ENCODE data around the gene PLA2G4C. TPM values are rescaled to one million over a fixed set of nuclear protein-coding genes. Genes with fewer than 3 reads are reported as not detected.

PLA2G4C gene
- polyA plus RNA-seq, 2 of the 4 experiments (the other 2 are of a cell fraction): 1.4 to 2.1 TPM

DNA sequence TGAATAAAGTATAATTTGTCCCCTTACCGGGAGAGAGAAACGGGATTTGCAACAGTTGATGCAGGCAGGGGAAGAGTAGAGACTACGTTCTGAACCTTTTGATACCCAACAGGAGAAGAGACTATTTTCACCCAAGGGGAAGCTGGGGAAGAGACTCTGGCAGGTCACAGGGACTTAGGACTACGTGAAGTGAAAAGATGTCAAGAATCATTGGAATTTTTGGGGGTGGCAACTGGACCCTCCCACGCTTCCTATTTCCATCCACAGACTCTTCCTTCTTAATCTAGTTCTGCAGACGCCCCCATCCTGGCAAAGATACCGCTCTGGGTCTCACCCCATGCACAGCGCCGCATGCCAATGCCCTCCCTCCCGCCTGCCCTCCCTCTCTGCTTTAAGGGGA is 80.5 kb downstream of the PLA2G4C start:
- Histone ChIP-seq H3K9me3 (peaks cover 8% of the 10 kb centered on the region; the same call in 1 of the 3 replicates), H3K4me1 (no peaks in the 10 kb centered on the region), H3K4me3 (no peak overlapping the region), H3K4me2 (no peak overlapping the region), H3K27ac (no peak overlapping the region)
- ATAC-seq: no peak; a peak in 1 of 6 replicates
- no peak for DNase-seq (ENCODE audit: low read depth in 1 of 2, low spot score in 1 of 2)
- TF ChIP-seq SMC3 (IDR thresholded peaks at IDR 0.05) (no peak), RNF2 (IDR thresholded peaks at IDR 0.05; ENCODE audit: borderline replicate concordance, low read depth) (no peak), PHF8 (IDR thresholded peaks at IDR 0.05; ENCODE audit: borderline replicate concordance, low read depth) (no peak), RFX5 (IDR thresholded peaks at IDR 0.05) (no peak)
- WGBS (ENCODE audit: missing lambda C conversion rate): 45% methylated on average over 10 of the region's 10 CpGs
- CTCF ChIA-PET: interaction anchor here (0.9 to 1.2 kb wide), 4 partner anchors 11 to 68 kb away, joined by 3 to 4 read pairs (median 3); no protein-coding TSS in a partner anchor
- no peak for FAIRE-seq
- POLR2A ChIA-PET: no interaction called here

DNA sequence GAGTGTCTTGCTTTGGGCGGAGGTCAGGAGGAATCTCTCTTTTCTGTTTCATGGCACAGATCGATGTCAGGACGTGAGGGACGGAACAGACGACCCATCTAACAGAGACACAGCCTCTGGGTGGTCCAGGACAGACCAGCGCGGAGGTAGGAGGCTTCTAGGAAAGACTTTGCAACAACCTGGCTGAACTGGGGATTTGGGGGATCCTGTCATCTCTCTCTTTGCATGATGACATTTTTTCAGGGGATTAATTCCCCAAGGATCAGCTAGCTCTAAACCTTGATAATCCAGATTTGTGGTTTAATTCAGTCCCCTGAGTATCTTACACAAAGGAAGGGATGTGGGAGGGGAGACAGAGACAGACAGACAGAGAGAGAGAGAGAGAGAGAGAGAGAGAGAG is 81.2 kb downstream of the PLA2G4C start:
- no peak overlapping the region for H3K4me3 ChIP-seq
- CTCF ChIA-PET: interaction anchor here (0.9 to 1.2 kb wide), 4 partner anchors 11 to 67 kb away, joined by 3 to 4 read pairs (median 3); no protein-coding TSS in a partner anchor
- FAIRE-seq (no peak), ATAC-seq (no peak), DNase-seq (ENCODE audit: low read depth in 1 of 2, low spot score in 1 of 2) (no peak)
- 12% methylated on average over 7 of the region's 7 CpGs for WGBS (ENCODE audit: missing lambda C conversion rate)
- TF ChIP-seq ZNF302 (CRISPR knock-in tag; IDR thresholded peaks at IDR 0.05): no peak
- TF ChIP-seq HDAC2 (IDR thresholded peaks at IDR 0.05): no peak
- no peak for TF ChIP-seq PHF8 (IDR thresholded peaks at IDR 0.05; ENCODE audit: borderline replicate concordance, low read depth)
- TF ChIP-seq SMC3 (IDR thresholded peaks at IDR 0.05): no peak
- TF ChIP-seq RAD21 (conservative IDR thresholded peaks at IDR 0.05 in 1 of 2, IDR thresholded peaks at IDR 0.05 in 1 of 2): no peak
- TF ChIP-seq TFCP2L1 (CRISPR knock-in tag; IDR thresholded peaks at IDR 0.05): no peak
- TF ChIP-seq, protein P1, sequence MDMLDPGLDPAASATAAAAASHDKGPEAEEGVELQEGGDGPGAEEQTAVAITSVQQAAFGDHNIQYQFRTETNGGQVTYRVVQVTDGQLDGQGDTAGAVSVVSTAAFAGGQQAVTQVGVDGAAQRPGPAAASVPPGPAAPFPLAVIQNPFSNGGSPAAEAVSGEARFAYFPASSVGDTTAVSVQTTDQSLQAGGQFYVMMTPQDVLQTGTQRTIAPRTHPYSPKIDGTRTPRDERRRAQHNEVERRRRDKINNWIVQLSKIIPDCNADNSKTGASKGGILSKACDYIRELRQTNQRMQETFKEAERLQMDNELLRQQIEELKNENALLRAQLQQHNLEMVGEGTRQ (IDR thresholded peaks at IDR 0.05): no peak
- no peak for TF ChIP-seq KDM5A (IDR thresholded peaks at IDR 0.05)
- TF ChIP-seq JUN (IDR thresholded peaks at IDR 0.05): no peak
- TF ChIP-seq, protein P2, sequence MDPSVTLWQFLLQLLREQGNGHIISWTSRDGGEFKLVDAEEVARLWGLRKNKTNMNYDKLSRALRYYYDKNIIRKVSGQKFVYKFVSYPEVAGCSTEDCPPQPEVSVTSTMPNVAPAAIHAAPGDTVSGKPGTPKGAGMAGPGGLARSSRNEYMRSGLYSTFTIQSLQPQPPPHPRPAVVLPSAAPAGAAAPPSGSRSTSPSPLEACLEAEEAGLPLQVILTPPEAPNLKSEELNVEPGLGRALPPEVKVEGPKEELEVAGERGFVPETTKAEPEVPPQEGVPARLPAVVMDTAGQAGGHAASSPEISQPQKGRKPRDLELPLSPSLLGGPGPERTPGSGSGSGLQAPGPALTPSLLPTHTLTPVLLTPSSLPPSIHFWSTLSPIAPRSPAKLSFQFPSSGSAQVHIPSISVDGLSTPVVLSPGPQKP (IDR thresholded peaks at IDR 0.05; ENCODE audit: low read depth, low read length): no peak
- no peak for TF ChIP-seq FOSL2 (IDR thresholded peaks at IDR 0.05)
- no peak for TF ChIP-seq FOSL2 (CRISPR knock-in tag; IDR thresholded peaks at IDR 0.05)
- H3K9me3 ChIP-seq: peaks cover 8% of the 10 kb centered on the region; the same call in 1 of the 3 replicates
- no peak overlapping the region for H3K27ac ChIP-seq
- no peak overlapping the region for H3K4me2 ChIP-seq
- POLR2A ChIA-PET: no interaction called here
- H3K4me1 ChIP-seq: no peaks in the 10 kb centered on the region

DNA sequence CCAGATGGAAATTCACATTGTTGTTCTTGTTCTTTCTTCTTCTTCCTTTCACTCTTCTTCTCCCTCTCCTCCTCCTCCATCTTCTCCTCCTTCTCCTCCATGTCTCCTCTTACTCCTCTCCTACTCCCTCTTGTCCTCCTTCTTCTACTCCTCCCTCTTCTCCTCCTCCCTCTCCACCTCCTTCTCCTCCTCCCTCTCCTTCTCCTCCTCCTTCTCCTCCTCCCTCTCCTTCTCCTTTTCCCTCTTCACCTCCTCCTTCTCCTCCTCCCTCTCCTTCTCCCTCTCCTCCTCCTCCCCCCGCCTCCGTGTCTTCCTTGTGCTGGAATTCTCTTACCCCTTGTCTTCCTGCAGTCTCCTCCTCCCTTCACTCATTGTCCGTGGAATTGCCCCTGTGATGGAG is 85.1 kb downstream of the PLA2G4C start:
- Histone ChIP-seq H3K4me2 (no peak overlapping the region), H3K4me3 (no peak overlapping the region), H3K27ac (no peak overlapping the region), H3K4me1 (no peaks in the 10 kb centered on the region), H3K9me3 (peaks cover 8% of the 10 kb centered on the region; the same call in 1 of the 3 replicates)
- DNase-seq (ENCODE audit: low read depth in 1 of 2, low spot score in 1 of 2) (no peak), ATAC-seq (no peak), FAIRE-seq (no peak)
- 14% methylated on average over 3 of the region's 3 CpGs for WGBS (ENCODE audit: missing lambda C conversion rate)
- TF ChIP-seq NR3C1 (IDR thresholded peaks at IDR 0.05): no peak
- TF ChIP-seq, protein P3, sequence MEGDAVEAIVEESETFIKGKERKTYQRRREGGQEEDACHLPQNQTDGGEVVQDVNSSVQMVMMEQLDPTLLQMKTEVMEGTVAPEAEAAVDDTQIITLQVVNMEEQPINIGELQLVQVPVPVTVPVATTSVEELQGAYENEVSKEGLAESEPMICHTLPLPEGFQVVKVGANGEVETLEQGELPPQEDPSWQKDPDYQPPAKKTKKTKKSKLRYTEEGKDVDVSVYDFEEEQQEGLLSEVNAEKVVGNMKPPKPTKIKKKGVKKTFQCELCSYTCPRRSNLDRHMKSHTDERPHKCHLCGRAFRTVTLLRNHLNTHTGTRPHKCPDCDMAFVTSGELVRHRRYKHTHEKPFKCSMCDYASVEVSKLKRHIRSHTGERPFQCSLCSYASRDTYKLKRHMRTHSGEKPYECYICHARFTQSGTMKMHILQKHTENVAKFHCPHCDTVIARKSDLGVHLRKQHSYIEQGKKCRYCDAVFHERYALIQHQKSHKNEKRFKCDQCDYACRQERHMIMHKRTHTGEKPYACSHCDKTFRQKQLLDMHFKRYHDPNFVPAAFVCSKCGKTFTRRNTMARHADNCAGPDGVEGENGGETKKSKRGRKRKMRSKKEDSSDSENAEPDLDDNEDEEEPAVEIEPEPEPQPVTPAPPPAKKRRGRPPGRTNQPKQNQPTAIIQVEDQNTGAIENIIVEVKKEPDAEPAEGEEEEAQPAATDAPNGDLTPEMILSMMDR (IDR thresholded peaks at IDR 0.05): no peak
- no peak for TF ChIP-seq POLR2AphosphoS2 (conservative IDR thresholded peaks at IDR 0.05; ENCODE audit: low read length)
- TF ChIP-seq, protein P4, sequence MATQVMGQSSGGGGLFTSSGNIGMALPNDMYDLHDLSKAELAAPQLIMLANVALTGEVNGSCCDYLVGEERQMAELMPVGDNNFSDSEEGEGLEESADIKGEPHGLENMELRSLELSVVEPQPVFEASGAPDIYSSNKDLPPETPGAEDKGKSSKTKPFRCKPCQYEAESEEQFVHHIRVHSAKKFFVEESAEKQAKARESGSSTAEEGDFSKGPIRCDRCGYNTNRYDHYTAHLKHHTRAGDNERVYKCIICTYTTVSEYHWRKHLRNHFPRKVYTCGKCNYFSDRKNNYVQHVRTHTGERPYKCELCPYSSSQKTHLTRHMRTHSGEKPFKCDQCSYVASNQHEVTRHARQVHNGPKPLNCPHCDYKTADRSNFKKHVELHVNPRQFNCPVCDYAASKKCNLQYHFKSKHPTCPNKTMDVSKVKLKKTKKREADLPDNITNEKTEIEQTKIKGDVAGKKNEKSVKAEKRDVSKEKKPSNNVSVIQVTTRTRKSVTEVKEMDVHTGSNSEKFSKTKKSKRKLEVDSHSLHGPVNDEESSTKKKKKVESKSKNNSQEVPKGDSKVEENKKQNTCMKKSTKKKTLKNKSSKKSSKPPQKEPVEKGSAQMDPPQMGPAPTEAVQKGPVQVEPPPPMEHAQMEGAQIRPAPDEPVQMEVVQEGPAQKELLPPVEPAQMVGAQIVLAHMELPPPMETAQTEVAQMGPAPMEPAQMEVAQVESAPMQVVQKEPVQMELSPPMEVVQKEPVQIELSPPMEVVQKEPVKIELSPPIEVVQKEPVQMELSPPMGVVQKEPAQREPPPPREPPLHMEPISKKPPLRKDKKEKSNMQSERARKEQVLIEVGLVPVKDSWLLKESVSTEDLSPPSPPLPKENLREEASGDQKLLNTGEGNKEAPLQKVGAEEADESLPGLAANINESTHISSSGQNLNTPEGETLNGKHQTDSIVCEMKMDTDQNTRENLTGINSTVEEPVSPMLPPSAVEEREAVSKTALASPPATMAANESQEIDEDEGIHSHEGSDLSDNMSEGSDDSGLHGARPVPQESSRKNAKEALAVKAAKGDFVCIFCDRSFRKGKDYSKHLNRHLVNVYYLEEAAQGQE (IDR thresholded peaks at IDR 0.05): no peak
- no peak for TF ChIP-seq ZSCAN20 (CRISPR knock-in tag; IDR thresholded peaks at IDR 0.05)
- TF ChIP-seq, protein P5, sequence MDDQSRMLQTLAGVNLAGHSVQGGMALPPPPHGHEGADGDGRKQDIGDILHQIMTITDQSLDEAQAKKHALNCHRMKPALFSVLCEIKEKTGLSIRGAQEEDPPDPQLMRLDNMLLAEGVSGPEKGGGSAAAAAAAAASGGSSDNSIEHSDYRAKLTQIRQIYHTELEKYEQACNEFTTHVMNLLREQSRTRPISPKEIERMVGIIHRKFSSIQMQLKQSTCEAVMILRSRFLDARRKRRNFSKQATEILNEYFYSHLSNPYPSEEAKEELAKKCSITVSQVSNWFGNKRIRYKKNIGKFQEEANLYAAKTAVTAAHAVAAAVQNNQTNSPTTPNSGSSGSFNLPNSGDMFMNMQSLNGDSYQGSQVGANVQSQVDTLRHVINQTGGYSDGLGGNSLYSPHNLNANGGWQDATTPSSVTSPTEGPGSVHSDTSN (IDR thresholded peaks at IDR 0.05): no peak
- no peak for TF ChIP-seq FOXS1 (CRISPR knock-in tag; IDR thresholded peaks at IDR 0.05)
- TF ChIP-seq CHD2 (IDR thresholded peaks at IDR 0.05; ENCODE audit: low read length, partially characterized antibody): no peak
- TF ChIP-seq FOSB (CRISPR knock-in tag; IDR thresholded peaks at IDR 0.05): no peak
- TF ChIP-seq EHF (CRISPR knock-in tag; IDR thresholded peaks at IDR 0.05): no peak
- no peak for TF ChIP-seq CBX2 (IDR thresholded peaks at IDR 0.05; ENCODE audit: borderline replicate concordance, low read depth)
- TF ChIP-seq RFX5 (IDR thresholded peaks at IDR 0.05): no peak
- POLR2A ChIA-PET: no interaction called here
- CTCF ChIA-PET: interaction anchor here (1.3 to 1.6 kb wide), 2 partner anchors 8 to 19 kb away, joined by 3 to 7 read pairs; no protein-coding TSS in a partner anchor

All from A549 (cell line).